Dermis microvascular lymphatic vessel endothelial cell (primary cell): ENCODE measurements around the gene POU2F2. TPM values are rescaled to one million over a fixed set of nuclear protein-coding genes. Genes with fewer than 3 reads are reported as not detected.
A peak's percentile ranks its signal among the peaks of the same experiment; 100 is the strongest.

Experiments used
- DNase-seq, 2 donors: peaks; one replicate each; pipeline versions ENCODE4 v3.0.0 to v3.0.0-alpha.2; 2010; ENCODE audit warnings: low read depth in 2 of 2
- total RNA-seq: library from RNA; depleted of rRNA; stranded (reverse); fragments of >200 nt; gene quantifications from 2 replicates; pipeline ENCODE4 v1.2.1, GENCODE V29; 2014

The POU2F2 gene
- 0.26 and 1.0 TPM in 2 replicates for total RNA-seq

DNA sequence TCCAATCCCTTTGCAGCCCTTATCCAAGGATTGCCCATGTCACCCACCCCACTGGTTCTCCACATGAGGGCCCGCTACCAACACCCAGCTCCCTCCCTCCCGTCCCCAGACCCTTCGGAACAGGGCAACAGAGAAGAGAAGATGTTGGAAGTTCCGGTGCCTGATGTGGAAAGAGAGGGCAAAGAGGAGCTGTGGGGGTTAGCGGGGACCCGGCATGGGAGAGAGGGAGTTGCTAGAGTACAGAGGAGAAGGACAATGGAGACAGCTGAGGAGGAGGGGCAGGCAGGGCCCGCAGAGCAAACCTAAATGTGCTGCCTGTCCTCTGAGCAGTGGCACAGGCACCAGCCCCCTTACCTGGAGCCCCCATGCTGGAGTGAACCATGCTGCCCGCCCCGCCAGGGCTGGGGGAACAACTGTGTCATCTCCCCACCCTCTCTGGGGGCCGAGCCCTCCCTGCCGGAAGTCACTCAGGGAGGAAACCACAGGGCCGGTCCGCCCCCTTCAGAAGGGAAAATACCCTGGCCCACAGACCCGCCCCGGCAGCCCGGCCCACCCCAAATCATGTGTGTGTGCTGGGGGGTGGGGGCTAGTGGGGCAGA, at the start of gene POU2F2:
POU2F2 (minus strand) TSS at position 417 of the 599 bp plus-strand sequence; CDS start at position 382, 35 bp downstream.
- peak in 1 of 2 donors; percentile 57 for DNase-seq

DNA sequence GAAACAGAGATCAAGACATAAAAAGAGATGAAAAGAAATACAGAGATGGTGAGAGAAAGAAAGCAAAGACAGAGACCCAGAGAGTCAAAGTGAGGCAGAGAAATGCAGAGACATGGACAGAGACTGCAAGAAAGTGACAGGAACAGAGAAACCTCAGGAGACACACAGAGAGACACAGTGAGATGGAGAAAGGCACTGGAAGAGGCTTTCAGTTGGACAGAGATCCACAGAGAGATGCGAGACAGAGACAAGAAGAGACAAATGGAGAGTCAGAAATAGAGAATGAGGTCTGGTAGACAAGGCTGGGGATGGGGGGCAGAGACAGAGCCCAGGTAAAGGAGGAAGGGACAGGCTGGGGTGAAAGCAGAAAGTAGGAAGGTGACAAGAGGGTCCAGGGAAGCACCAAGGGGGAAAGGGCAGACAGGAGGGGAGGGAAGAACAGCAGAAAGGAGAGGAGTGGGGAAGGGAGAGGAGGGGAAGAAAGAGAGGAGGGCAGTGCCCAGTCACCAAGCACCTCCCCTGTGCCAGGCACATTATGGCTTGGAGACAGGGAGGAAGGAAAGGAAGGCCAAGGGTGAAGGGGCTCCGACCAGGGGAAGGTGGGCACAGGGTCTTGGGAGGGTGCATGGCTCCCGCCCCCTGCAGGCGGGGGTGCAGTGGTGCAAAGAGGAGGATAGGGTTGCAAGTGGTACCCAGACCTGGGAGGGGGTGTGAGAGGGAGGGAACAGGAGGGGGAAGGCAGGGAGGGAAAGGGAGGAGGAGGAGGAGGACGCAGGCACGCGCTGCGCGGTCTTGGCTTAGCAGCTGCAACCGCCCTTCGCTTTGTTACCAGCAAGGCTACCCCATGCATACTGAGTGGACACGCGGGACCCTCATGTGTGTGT, 46.8 kb upstream of the POU2F2 start:
- peak in 1 of 2 donors; percentile 15 for DNase-seq

DNA sequence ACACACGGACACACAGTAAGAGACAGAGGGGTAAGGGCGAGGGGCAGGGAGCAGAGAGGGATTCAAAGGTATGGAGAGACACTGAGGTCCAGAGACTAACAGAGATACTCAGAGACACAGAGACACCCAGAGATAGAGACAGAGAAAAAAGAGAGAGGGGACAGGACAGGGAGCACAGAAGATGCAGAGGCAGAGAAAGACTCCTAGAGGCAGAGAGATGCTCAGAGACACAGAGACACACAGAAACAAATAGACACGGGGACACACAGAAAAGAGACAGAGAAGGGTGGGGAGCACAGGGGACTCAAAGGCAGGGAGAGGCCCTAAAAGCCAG, 45.4 kb upstream of the POU2F2 start:
- no peak for DNase-seq

DNA sequence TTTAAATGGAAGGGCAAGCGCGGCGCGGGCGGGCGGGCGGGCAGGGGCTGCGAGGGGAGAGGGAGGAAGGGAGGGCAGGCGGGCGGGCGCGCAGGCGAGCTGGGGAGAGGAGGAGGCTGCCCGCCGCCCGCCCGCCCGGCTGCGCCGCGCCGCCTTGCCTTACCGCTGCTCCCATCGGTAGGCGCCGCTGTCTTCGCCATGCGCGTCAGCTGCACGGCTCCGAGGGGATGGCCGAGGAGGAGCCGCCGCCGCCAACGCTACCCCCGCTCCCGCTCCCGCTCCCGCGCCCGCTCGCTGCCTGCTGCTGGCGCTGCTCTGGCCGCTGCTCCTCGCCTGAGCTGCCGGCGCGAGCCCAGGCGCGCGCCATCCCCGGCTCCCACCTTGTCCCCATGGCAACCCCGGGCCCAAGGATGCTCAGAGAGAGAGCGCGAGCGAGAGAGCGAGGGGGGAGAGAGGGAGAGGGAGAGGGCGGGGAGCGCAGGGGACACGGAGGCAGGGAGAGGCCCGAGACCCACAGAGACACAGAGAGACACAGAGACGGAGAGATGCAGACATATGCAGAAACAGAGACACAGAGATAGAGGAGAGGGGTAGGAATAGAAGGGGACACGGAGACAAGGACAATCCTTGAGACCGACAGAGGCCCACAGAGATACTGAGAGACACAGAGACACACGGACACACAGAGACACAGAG, 44.9 kb upstream of the POU2F2 start:
- DNase-seq, result peak in 1 of 2 donors; percentile 83

DNA sequence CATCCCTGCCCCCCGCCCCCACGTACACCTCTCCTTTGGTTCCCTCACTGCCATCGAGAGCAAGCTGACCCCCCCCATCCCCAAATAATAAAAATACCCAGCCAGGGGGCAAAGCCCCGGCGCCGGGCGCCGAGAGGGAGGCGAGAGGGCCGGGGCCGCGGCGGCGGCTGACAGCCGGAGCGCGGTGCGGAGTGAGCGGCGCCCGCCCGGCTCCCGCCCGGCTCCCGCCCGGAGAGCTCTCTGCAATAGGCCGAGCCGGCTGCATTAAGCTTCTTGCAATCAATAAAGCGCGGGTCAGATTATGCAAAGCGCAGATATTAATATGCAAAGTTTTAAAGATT, 44.4 kb upstream of the POU2F2 start:
- no peak for DNase-seq

DNA sequence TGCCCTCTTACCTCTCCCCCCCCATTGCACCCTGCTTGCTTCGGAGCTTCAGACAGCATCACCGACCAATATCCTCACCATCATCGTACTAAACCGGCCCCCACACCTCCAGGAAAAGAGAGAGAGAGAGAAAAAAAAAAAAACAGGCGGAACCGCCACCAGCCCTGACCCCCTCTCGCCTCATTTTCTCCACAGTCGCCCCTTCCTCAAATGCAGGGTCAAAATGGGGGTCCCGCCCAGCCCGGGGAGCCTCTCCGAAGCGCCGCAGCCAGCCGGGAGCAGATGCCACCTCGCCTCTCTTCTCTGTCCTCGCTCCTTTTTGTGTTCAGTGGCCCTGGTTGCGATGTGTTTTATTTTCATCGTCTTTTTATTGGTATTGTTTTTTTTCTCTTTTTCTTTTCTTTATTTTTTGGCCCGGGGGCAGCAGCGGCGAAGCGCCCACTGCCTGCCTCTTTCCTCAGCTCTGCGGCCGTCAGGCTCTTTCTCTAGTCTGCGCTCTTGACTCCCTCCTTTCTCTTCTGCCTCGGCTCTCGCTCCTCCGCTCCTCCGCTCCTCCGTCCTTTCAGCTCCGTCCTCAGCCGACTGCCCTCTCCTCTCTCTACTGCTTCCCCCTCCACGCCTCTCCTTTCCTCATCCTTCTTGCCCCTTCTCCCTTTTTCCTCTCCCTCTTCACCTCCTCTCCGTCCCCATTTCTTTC, 43.9 kb upstream of the POU2F2 start:
- DNase-seq, result peak in 1 of 2 donors; percentile 6

DNA sequence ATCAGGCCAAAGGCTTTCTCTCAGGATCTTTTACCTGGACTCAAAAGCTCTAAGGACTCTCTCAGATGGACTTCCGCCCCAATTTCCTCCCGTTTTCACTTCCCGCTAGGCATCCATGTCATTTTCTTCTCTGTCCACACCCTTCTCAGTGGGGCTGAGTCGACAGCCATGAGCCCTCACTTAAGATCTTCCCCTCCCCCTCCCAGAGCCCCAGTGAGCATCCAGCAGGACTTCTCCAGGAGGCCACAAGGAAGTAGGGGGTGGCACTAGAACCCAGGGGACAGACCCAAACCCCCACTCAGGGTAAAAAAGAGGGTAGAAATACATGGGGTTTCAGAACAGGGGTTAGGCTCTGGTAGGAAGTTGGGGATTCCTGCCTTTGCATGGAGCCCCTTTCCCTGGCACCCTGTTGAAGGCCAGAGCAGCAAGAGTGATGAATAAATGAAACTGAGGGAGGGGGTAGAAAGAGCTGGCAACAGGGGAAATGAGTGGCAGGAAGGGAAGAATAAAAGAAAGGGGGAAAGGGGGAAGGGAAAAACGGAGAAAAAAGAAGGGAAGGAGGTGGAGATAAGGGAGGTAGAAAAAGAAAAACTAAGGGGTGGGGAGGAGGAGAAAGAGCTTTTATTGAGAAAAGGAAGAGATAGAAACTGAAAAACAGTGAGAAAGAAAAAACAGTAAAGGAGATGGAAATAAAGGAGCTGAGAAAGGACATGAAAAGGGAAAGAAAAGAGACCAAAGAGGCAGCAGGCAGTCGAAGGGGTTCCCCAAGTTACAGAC, 42.9 kb upstream of the POU2F2 start:
- DNase-seq, result no peak

DNA sequence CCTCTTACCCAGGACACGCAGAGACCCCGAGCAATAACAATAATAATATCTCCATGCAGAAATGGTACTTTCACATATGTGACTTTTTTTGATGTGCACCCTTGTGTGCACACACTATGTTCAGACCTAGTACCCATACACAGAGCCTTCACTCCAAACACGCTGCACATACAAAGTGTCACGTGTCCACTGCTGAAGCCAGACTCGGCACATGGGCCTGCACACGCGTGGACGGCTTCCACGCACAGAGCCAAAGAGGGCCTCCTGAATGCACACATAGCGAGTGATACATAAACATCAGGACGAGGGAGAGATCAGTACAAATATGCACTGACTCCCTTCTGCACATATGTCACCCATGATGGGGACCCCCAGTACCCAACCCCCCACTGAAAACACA, 41.9 kb upstream of the POU2F2 start:
- DNase-seq, result no peak

DNA sequence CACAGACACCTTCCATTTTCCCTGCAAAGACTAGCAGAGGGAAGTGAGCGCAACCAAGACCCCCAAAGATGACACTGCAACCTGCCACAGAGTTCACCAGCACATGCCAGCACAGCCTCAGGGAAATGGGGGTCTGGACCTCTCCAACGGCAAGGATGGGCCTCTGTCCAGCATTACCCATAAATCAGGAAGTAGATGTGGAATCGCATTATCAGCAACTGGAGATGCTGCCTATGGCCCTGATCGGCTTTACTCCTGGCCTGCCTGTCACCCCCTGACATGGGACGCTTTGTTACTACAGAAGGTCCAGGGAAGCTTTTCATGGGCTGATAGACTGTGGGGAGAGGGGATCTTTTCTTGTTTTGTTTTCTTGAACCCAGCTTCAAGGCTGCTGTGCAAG, 41.4 kb upstream of the POU2F2 start:
- no peak for DNase-seq

DNA sequence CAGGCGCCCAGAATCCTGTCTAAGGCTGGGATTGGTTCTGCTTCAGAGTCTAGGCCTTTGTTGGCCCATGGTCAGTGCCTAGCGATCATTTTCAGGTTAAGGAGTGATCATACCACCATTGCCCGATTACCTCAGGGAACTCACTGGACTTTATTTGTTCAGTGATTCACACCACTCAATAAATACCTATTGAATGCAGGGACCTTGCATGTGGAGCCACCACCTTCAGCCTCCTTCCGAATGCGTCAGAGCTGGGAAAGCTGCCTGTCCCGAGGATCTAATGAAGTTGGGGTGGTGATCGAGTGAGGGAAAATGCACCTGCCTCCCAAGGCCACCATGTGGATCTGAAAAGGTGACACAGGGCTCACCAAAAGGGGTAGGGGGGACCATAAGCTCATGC, 40.0 kb upstream of the POU2F2 start:
- no peak for DNase-seq

DNA sequence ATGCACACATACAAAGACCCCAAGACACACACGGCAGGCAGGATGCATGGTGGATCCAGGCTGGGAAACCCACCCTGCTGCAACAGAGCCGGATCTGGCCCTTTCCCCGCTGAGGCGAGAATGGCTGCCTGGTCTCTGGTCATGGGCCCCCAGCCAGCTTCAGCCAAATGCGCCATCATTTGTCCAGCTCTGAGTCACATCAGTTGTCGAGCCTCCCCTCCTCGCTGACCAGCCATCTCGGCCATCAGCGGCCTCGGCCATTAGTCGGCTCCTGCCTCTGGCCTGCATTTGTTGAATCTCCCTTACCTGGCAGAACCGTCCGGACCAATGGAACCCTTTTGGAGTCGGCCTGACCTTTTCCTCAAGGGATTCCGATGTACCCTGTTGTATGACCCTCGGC, 38.5 kb upstream of the POU2F2 start:
- DNase-seq, result no peak

DNA sequence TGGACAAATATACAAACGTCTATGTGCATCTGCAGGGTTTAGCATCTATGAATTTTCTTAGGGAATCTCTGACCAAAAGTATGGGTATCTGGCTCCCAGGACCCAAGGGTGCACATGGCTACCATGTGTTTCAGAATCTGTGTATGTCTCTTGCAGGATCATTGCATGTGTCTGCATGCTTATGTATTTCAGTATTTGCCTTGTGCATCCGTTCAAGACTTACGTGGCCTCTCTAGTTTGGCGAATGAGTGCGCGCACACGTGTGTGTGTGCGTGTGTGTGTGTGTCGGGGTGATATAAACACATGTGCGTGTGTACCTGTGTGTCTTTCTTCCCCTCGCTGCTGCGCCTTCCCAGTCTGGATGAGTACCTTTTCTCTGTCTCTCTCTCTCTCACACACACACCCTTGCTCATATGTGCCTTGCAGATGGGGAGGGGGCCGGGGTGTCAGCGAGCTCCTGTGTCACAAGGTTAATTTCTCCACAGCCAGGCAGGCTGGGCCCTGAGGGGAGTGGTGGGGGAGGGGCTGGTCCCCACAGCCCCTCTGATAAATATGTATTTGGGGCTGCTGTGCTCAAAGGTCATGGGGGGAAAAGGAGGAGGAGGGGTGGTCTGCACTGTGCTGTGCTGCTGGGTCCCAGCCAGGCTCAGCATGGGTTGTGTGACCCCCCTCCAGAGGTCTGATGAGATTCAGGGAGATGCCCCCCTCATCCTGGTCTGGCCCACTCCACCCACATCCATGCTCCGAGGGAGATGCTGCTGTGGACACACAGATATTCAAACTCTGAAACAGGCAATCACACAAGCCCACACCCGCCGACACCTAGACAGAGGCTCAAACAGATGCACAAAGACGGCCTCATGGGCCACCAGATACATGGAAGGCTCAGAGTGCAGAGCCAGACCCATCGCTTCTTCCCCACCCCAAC, 37.5 kb upstream of the POU2F2 start:
- no peak for DNase-seq

DNA sequence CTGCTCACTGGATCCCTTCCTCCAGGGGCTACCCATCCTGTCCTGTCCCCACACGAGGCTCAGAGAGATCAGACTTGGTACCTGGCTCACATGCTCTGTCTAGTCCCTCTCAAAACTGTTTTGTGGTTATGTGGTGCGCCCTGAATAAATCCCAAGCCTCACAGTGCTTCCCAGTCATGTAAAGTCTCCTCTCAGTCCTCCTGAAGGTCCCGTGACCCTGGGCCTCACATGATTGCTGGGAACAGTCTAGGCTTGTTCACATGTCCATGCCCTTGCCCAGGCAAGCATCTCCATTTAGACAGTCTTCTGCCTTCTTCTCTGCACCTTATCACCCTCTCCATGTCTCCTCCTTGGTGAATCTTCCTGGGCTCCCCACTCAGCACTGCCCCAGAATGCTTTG, 36.0 kb upstream of the POU2F2 start:
- no peak for DNase-seq

DNA sequence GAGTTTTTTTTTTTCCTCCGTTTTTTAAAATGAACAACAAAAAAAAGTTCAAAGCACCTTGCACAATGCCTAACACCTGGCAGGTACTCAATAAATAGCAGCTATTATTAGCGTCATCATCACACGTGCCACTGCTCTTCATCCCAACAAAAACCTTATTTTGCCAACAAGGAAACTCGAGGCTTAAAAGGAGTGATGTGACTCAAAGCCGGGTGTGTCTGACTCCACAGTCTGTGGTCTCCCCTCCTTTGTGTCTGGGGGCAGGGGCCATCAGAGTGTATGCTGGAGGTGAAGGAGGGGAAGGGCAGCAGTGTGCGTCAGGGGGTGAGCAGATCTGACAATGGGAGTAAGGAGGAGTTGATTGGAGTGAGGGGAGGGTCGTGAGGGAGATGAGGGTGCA, 34.1 kb upstream of the POU2F2 start:
- no peak for DNase-seq

DNA sequence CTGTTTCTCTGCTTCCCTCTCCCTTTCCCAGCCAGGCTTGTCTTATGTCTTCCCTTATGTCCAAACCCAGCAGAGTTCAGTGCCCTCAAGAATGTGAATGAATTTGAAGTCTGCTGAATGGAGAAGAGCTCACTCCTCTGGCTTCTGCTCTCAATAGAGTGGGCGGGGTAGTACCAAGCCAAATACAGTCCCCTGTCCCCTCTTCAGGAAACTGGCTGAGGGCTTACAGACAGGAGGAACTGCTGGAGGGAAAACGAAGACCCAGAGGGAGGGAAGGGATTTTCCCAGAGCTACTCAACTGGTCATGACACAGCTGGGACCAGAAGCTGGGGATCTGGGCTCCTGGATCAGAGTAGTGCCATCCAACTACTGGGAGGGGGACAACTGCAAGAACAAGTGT, 32.9 kb upstream of the POU2F2 start:
- DNase-seq, result no peak

DNA sequence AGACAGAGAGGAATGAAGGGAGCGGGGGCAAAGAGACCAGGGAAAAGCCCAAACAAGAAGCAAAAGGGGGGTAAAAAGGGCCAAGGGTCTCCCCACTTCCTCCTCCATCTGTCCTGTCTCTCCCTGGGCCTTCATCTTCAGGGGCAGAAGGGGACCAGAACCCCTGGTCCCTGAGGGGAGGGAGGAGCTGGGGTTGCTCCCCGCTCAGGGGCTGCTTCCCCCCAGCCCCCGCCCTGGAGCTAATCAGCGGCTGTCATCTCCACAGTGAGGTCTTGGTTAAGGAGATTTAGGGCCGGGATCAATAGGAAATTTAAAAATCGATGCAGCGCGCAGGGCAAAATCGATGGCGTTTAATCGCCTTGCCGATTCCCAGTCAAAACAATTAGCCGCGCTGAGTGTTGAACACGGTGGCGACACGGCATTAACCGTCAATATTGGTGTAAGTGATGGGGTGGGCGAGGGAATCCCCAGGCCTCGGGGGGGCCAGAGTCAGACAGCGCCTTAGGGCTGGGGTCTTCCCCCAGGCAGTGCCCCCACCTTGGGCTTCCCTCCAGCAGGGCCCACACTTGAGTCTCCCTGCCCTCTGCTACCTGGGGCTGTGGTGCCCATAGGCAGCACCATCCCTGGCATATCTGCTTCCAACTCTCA, 29.5 kb upstream of the POU2F2 start:
- no peak for DNase-seq

DNA sequence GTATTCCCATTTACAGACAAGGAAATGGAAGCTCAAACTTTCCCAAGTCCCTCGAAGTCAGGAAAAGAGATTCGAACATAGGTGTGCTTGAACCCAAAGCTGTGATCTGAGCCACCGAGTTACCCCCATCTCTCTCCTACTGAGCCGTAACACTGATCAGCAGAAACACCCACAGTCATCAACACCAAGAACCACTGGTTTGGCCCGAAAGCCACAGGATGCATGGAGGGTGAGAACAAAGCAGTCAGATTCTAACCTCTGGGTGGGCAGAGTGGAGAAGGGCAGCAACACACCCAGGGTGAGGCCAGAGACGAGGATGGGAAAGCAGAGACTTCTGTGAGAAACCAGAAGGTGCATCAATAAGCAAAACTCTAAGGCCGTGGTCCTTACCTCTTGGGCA, 27.7 kb upstream of the POU2F2 start:
- DNase-seq, result no peak

DNA sequence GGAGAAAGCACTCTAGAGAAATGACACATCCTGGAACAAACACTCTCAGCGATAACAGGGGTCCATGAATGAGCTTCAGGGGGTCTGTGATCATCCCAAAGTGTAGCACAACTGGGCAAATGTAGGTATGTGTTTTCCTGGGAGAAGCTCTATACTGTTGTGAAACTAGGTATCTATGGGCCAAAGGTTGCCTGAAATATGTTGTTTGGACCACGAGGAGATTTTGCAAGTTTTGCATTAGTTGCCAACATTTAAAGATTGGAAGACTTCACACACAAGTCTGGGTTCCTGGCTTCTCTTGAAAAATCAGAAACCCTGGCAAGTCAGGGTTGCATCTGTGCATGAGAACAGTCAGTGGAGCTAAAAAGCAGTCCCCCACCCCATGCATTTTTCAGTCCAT, 26.7 kb upstream of the POU2F2 start:
- DNase-seq, result no peak

DNA sequence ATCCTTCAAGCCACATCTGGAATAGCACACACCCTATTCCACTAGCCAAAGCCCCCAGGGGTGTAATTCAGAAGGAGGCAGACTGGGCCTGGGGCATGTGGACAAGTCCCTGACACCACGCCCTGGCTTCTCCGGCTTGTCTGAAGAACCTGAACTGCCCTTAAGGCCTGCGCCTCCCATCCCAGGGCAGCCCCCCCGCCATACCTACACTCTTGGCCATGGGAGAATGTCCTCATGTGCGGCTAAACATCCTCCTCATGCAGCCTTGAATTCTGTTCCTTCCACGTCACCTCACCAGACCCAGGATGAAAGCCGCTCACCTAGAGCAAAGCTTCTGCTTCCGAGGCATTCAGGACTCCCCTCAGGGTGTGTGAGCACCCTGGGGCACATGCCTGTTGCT, 24.3 kb upstream of the POU2F2 start:
- no peak for DNase-seq

DNA sequence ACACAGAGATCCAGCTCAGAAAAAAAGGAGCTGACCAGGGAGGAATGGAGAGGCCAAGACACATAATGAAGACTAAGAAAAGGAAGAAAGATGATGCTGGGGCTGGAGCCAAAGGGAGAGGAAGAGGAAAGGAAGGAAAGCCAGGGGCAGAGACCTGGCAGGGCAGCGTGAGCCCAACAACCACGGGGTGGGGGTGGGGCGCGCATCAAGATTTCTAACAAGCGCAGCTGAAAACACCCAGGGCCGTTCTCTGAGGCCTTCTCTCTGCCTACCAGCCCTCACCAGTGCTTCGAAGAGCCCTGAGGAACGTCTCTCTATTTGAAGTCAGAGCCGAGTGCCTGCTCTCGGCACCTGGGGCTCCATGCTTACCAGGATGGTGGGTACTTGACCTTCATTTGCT, 23.6 kb upstream of the POU2F2 start:
- no peak for DNase-seq
